ENCODE data around the gene VPS51. TPM values are rescaled to one million over a fixed set of nuclear protein-coding genes. Genes with fewer than 3 reads are reported as not detected.
A peak's percentile ranks its signal among the peaks of the same experiment; 100 is the strongest.

Gene VPS51
- total RNA-seq, 1 experiment from 2014 or later, result 123 TPM

- POLR2A ChIA-PET, result interaction anchor here (0.7 kb wide), 2 partner anchors 72 to 324 kb away, joined by 3 read pairs; no protein-coding TSS in a partner anchor
Measured at GRCh38 chr11:65150509-65151299, 54.7 kb downstream of the VPS51 start.

GRCh38 chr11:65151331-65151899 is 55.4 kb downstream of the VPS51 start:
- ATAC-seq (no peak), DNase-seq (ENCODE audit: low spot score) (no peak)
- Mint-ChIP-seq H3K4me1 (no peaks in the 10 kb centered on the region), H3K27me3 (ENCODE audit: low read depth) (peaks cover 33% of the 10 kb centered on the region), H3K27ac (no peak overlapping the region), H3K4me3 (no peak overlapping the region), H3K36me3 (no peaks in the 10 kb centered on the region), H3K9me3 (peaks cover 10% of the 10 kb centered on the region)
- POLR2A ChIA-PET, result no interaction called here
- CTCF ChIA-PET, result no interaction called here
- TF ChIP-seq AFF4 (CRISPR knock-in tag; IDR thresholded peaks at IDR 0.05; ENCODE audit: borderline replicate concordance), result no peak
- no peak for TF ChIP-seq TP53 (CRISPR knock-in tag; IDR thresholded peaks at IDR 0.05)
- TF ChIP-seq E2F5 (CRISPR knock-in tag; IDR thresholded peaks at IDR 0.05), result no peak
- no peak for TF ChIP-seq ATF6 (CRISPR knock-in tag; IDR thresholded peaks at IDR 0.05)
- TF ChIP-seq HMGA2 (CRISPR knock-in tag; IDR thresholded peaks at IDR 0.05), result no peak
- no peak for TF ChIP-seq CREM (CRISPR knock-in tag; IDR thresholded peaks at IDR 0.05)
- TF ChIP-seq ZNF425 (CRISPR knock-in tag; conservative IDR thresholded peaks at IDR 0.05), result no peak
- no peak for TF ChIP-seq IRF2 (CRISPR knock-in tag; IDR thresholded peaks at IDR 0.05; ENCODE audit: borderline replicate concordance, low read depth)

More at GRCh38 chr11:65150509-65151299, 54.7 kb downstream of the VPS51 start:
- H3K4me1 Mint-ChIP-seq, result no peaks in the 10 kb centered on the region
- H3K36me3 Mint-ChIP-seq, result no peaks in the 10 kb centered on the region
- DNase-seq (ENCODE audit: low spot score), result no peak
- peak; percentile 67 for ATAC-seq
- no peak overlapping the region; the same call in 1 of the 2 replicates for H3K27ac Mint-ChIP-seq
- CTCF ChIA-PET, result no interaction called here
- peaks cover 37% of the 10 kb centered on the region for H3K27me3 Mint-ChIP-seq (ENCODE audit: low read depth)
- no peak overlapping the region for H3K4me3 Mint-ChIP-seq
- peaks cover 16% of the 10 kb centered on the region for H3K9me3 Mint-ChIP-seq
- TF ChIP-seq FOXP1 (CRISPR knock-in tag; IDR thresholded peaks at IDR 0.05; ENCODE audit: borderline replicate concordance), result no peak
- TF ChIP-seq TP53 (CRISPR knock-in tag; IDR thresholded peaks at IDR 0.05), result no peak
- TF ChIP-seq ZNF425 (CRISPR knock-in tag; conservative IDR thresholded peaks at IDR 0.05), result no peak
- TF ChIP-seq ZNF416 (CRISPR knock-in tag; IDR thresholded peaks at IDR 0.05), result no peak
- TF ChIP-seq ZBTB43 (CRISPR knock-in tag; IDR thresholded peaks at IDR 0.05), result no peak
- TF ChIP-seq NR1H2 (CRISPR knock-in tag; IDR thresholded peaks at IDR 0.05), result no peak
- TF ChIP-seq ZSCAN18 (CRISPR knock-in tag; IDR thresholded peaks at IDR 0.05), result no peak
